ENCODE measurements around the gene TGFBI. TPM values are rescaled to one million over a fixed set of nuclear protein-coding genes. Genes with fewer than 3 reads are reported as not detected.

The TGFBI gene
- total RNA-seq, 1 experiment from 2014 or later: 142 TPM

GRCh38 chr5:136080113-136080482, 51.3 kb downstream of the TGFBI start:
- H3K4me1 Mint-ChIP-seq (ENCODE audit: low read depth, unreplicated experiment): no peaks in the 10 kb centered on the region
- H3K27me3 Mint-ChIP-seq (ENCODE audit: insufficient read depth, unreplicated experiment): no peaks in the 10 kb centered on the region
- CTCF ChIA-PET: no interaction called here
- no peak for DNase-seq
- H3K9me3 ChIP-seq: no peaks in the 10 kb centered on the region
- no peak overlapping the region for H3K4me3 ChIP-seq (ENCODE audit: low read depth, low read length)
- H3K36me3 Mint-ChIP-seq (ENCODE audit: insufficient read depth, unreplicated experiment): no peaks in the 10 kb centered on the region
- no peak for TF ChIP-seq CTCF (IDR thresholded peaks at IDR 0.05; ENCODE audit: insufficient read depth in 1 of 2, low read depth in 1 of 2, low read length in 1 of 2, severe bottlenecking in 1 of 2, unreplicated experiment in 1 of 2)
- H3K9me3 Mint-ChIP-seq (ENCODE audit: unreplicated experiment): no peaks in the 10 kb centered on the region
- intact Hi-C loops (cut with micrococcal nuclease; ENCODE audit: unreplicated experiment): no loop called here
- POLR2A ChIA-PET: no interaction called here
- no peak overlapping the region for H3K27ac Mint-ChIP-seq (ENCODE audit: unreplicated experiment)
- BruUV-seq (replicated peaks): no TSS peak
- H3K4me3 Mint-ChIP-seq (ENCODE audit: unreplicated experiment): no peak overlapping the region
- H3K4me1 ChIP-seq: peaks cover 11% of the 10 kb centered on the region
- no peaks in the 10 kb centered on the region for H3K36me3 ChIP-seq (ENCODE audit: control insufficient read depth, insufficient read depth, low read length)
- H3K27me3 ChIP-seq (replicated peaks; ENCODE audit: control insufficient read depth, insufficient read depth, low read length): no peaks in the 10 kb centered on the region

- Histone ChIP-seq H3K4me3 (ENCODE audit: low read depth, low read length) (no peak overlapping the region), H3K36me3 (ENCODE audit: control insufficient read depth, insufficient read depth, low read length) (no peaks in the 10 kb centered on the region), H3K4me1 (peaks cover 11% of the 10 kb centered on the region), H3K27me3 (replicated peaks; ENCODE audit: control insufficient read depth, insufficient read depth, low read length) (no peaks in the 10 kb centered on the region), H3K9me3 (no peaks in the 10 kb centered on the region)
- H3K4me3 Mint-ChIP-seq (ENCODE audit: unreplicated experiment): no peak overlapping the region
- H3K36me3 Mint-ChIP-seq (ENCODE audit: insufficient read depth, unreplicated experiment): no peaks in the 10 kb centered on the region
- H3K9me3 Mint-ChIP-seq (ENCODE audit: unreplicated experiment): no peaks in the 10 kb centered on the region
- intact Hi-C loops (cut with micrococcal nuclease; ENCODE audit: unreplicated experiment): no loop called here
- TF ChIP-seq CTCF (IDR thresholded peaks at IDR 0.05; ENCODE audit: insufficient read depth in 1 of 2, low read depth in 1 of 2, low read length in 1 of 2, severe bottlenecking in 1 of 2, unreplicated experiment in 1 of 2): no peak
- H3K27me3 Mint-ChIP-seq (ENCODE audit: insufficient read depth, unreplicated experiment): no peaks in the 10 kb centered on the region
- no TSS peak for BruUV-seq (replicated peaks)
- H3K4me1 Mint-ChIP-seq (ENCODE audit: low read depth, unreplicated experiment): no peaks in the 10 kb centered on the region
- CTCF ChIA-PET: no interaction called here
- no peak overlapping the region for H3K27ac Mint-ChIP-seq (ENCODE audit: unreplicated experiment)
- POLR2A ChIA-PET: no interaction called here
- DNase-seq: no peak
Measured at GRCh38 chr5:136080483-136081216, 51.9 kb downstream of the TGFBI start.

- H3K4me1 Mint-ChIP-seq (ENCODE audit: low read depth, unreplicated experiment): no peaks in the 10 kb centered on the region
- intact Hi-C loops (cut with micrococcal nuclease; ENCODE audit: unreplicated experiment): no loop called here
- H3K27me3 ChIP-seq (replicated peaks; ENCODE audit: control insufficient read depth, insufficient read depth, low read length): no peaks in the 10 kb centered on the region
- ChIA-PET POLR2A (no interaction called here), CTCF (interaction anchor here (0.6 to 1.7 kb wide), 3 partner anchors 17 to 130 kb away, joined by 4 to 5 read pairs (median 4); no protein-coding TSS in a partner anchor)
- no TSS peak for BruUV-seq (replicated peaks)
- no peaks in the 10 kb centered on the region for H3K36me3 ChIP-seq (ENCODE audit: control insufficient read depth, insufficient read depth, low read length)
- H3K4me1 ChIP-seq: peaks cover 11% of the 10 kb centered on the region
- H3K4me3 ChIP-seq (ENCODE audit: low read depth, low read length): no peak overlapping the region
- H3K9me3 Mint-ChIP-seq (ENCODE audit: unreplicated experiment): no peaks in the 10 kb centered on the region
- no peak for TF ChIP-seq CTCF (IDR thresholded peaks at IDR 0.05; ENCODE audit: insufficient read depth in 1 of 2, low read depth in 1 of 2, low read length in 1 of 2, severe bottlenecking in 1 of 2, unreplicated experiment in 1 of 2)
- no peak for DNase-seq
- H3K9me3 ChIP-seq: no peaks in the 10 kb centered on the region
- H3K27ac Mint-ChIP-seq (ENCODE audit: unreplicated experiment): no peak overlapping the region
- no peak overlapping the region for H3K4me3 Mint-ChIP-seq (ENCODE audit: unreplicated experiment)
- no peaks in the 10 kb centered on the region for H3K36me3 Mint-ChIP-seq (ENCODE audit: insufficient read depth, unreplicated experiment)
- H3K27me3 Mint-ChIP-seq (ENCODE audit: insufficient read depth, unreplicated experiment): no peaks in the 10 kb centered on the region
Measured at GRCh38 chr5:136081217-136081591, 52.4 kb downstream of the TGFBI start.
